ENCODE measurements around the gene RAD21L1.

The RAD21L1 gene

GRCh38 chr20:1225783-1226654, at the start of gene RAD21L1:
TSS of gene RAD21L1 (plus strand) at chr20:1226044. CDS start at chr20:1228454, 2,410 bp downstream.
- peak; percentile 81 for DNase-seq

- DNase-seq: peak; percentile 16
Observed at GRCh38 chr20:1177680-1178079, 48.2 kb upstream of the RAD21L1 start.

GRCh38 chr20:1178103-1178502, 47.7 kb upstream of the RAD21L1 start:
- DNase-seq: no peak

GRCh38 chr20:1178623-1179022, 47.2 kb upstream of the RAD21L1 start:
- no peak for DNase-seq

- no peak for DNase-seq
Observed at GRCh38 chr20:1180949-1181348, 44.9 kb upstream of the RAD21L1 start.

GRCh38 chr20:1182106-1182505, 43.7 kb upstream of the RAD21L1 start:
- peak; percentile 81 for DNase-seq

- DNase-seq: no peak
Observed at GRCh38 chr20:1183153-1183552, 42.7 kb upstream of the RAD21L1 start.

- DNase-seq: no peak
Observed at GRCh38 chr20:1184260-1184637, 41.6 kb upstream of the RAD21L1 start.

- DNase-seq: peak; percentile 16
Observed at GRCh38 chr20:1184638-1185315, 41.1 kb upstream of the RAD21L1 start, which contains the start of gene TMEM74B. TSS of gene TMEM74B (minus strand) at chr20:1184981. CDS start at chr20:1183801, 1,180 bp downstream.

- peak; percentile 13 for DNase-seq
Observed at GRCh38 chr20:1185316-1185741, 40.5 kb upstream of the RAD21L1 start.

GRCh38 chr20:1185790-1186334, 40.0 kb upstream of the RAD21L1 start:
- peak; percentile 72 for DNase-seq

- DNase-seq: no peak
Observed at GRCh38 chr20:1186367-1186991, 39.4 kb upstream of the RAD21L1 start.

- DNase-seq: peak; percentile 11
Observed at GRCh38 chr20:1187605-1188171, 38.2 kb upstream of the RAD21L1 start.

GRCh38 chr20:1188347-1188746, 37.5 kb upstream of the RAD21L1 start:
- no peak for DNase-seq

GRCh38 chr20:1189827-1190226, 36.0 kb upstream of the RAD21L1 start:
- DNase-seq: no peak

- DNase-seq: no peak
Observed at GRCh38 chr20:1190847-1191246, 35.0 kb upstream of the RAD21L1 start.

- DNase-seq: no peak
Observed at GRCh38 chr20:1191299-1191698, 34.5 kb upstream of the RAD21L1 start.

GRCh38 chr20:1195226-1195625, 30.6 kb upstream of the RAD21L1 start:
- DNase-seq: no peak

- no peak for DNase-seq
Observed at GRCh38 chr20:1196634-1197033, 29.2 kb upstream of the RAD21L1 start.

GRCh38 chr20:1197801-1198200, 28.0 kb upstream of the RAD21L1 start:
- DNase-seq: no peak

- no peak for DNase-seq
Observed at GRCh38 chr20:1198751-1199150, 27.1 kb upstream of the RAD21L1 start.

GRCh38 chr20:1199212-1199873, 26.5 kb upstream of the RAD21L1 start:
- DNase-seq: no peak
